Peyer's patch (tissue), 4 donors: ENCODE measurements around the gene ZNF273.

Source experiments
- CTCF ChIP-seq, 6 experiments: fragments of 450-650 bp in 4 of 6; fragments of 200-600 bp in 2 of 6; sonication (generic) in 1 of 6; IDR thresholded peaks; one replicate each; pipeline ENCODE4 v1.5.1; 2017 to 2019; ENCODE audit warnings: antibody characterized with exemption in 6 of 6, mild to moderate bottlenecking in 3 of 6, moderate library complexity in 1 of 6
- POLR2A ChIP-seq, 2 donors: fragments of 450-650 bp; IDR thresholded peaks; one replicate each; pipeline ENCODE4 v1.5.1; 2017; ENCODE audit warnings: antibody characterized with exemption in 2 of 2, mild to moderate bottlenecking in 2 of 2, moderate library complexity in 2 of 2

- TF ChIP-seq CTCF (IDR thresholded peaks at IDR 0.05) (no peak), POLR2A (IDR thresholded peaks at IDR 0.05) (no peak)
These were observed 9.7 kb upstream of the ZNF273 start for GRCh38 chr7:64893401-64893800.
